ENCODE data around the gene CEP164.

Gene CEP164

DNA sequence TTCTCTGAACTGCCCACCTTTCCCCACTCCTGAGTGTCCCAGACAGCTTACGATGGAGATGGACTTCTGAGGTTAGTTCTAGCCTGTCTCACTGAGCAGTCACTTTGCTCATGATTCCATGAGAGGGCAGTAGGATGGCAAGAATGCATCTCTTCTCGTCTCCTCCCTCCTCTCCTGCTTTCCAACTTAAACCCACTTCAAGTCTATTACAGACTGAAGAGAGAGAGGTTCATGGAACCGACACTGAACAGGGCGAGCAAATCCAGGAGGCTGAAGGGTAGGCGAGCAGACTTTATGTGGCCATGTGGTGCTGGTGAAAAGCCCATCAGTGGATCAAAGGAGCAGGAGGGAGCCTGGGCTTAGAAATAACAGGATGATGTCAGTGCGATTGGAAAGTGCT is 38.6 kb downstream of the CEP164 start:
- Mint-ChIP-seq H3K27me3 (no peaks in the 10 kb centered on the region), H3K9me3 (no peaks in the 10 kb centered on the region), H3K4me1 (ENCODE audit: low read depth) (no peaks in the 10 kb centered on the region), H3K4me3 (no peak overlapping the region), H3K27ac (no peak overlapping the region), H3K36me3 (ENCODE audit: low read depth) (peaks cover 93% of the 10 kb centered on the region)
- no peak for DNase-seq

DNA sequence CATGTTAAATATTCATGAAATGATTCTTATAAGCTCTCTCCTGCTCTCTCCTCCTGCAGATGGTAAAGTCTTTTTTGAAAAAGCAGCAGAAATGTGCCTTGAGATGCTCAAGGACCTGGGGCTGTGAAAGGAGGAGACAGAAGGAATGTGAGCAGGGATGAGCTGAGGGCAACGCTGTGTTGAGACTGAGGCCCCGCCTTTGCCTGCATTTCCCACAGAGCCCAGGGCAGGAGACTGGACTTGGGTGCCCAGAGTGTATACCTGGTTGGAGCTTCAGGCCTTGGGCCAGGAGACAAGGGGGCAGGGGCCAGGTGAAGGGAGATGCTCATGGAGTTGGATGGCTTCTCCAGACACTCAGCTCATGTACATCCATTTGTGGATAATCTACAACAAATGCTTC is 39.2 kb downstream of the CEP164 start:
- no peaks in the 10 kb centered on the region for H3K4me1 Mint-ChIP-seq (ENCODE audit: low read depth)
- no peaks in the 10 kb centered on the region for H3K27me3 Mint-ChIP-seq
- H3K36me3 Mint-ChIP-seq (ENCODE audit: low read depth) = peaks cover 93% of the 10 kb centered on the region
- H3K9me3 Mint-ChIP-seq = no peaks in the 10 kb centered on the region
- no peak overlapping the region for H3K27ac Mint-ChIP-seq
- no peak overlapping the region for H3K4me3 Mint-ChIP-seq
- no peak for DNase-seq

DNA sequence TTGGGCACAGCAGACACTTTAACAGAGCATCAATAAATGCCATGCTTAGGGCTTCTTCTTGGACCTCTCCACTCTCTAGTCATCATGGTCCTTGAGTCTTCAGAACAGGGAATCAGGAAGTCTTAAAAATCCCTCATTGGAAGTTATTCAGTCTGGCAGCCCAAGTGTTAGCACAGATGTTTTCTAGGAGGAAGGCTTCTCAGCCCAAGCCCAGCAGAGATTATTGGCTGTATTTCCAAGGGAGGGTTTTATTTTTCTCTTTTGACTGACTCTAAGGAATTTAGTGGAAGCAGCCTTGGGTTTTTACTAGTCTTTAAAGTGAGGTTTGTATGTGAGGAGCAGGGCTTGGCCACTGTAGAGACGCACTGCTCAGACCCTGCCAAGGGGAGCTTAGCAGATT is 41.9 kb downstream of the CEP164 start:
- no peak for DNase-seq
- Mint-ChIP-seq H3K4me3 (no peak overlapping the region), H3K4me1 (ENCODE audit: low read depth) (no peaks in the 10 kb centered on the region), H3K27me3 (no peaks in the 10 kb centered on the region), H3K9me3 (no peaks in the 10 kb centered on the region), H3K36me3 (ENCODE audit: low read depth) (peaks cover 92% of the 10 kb centered on the region), H3K27ac (no peak overlapping the region)

DNA sequence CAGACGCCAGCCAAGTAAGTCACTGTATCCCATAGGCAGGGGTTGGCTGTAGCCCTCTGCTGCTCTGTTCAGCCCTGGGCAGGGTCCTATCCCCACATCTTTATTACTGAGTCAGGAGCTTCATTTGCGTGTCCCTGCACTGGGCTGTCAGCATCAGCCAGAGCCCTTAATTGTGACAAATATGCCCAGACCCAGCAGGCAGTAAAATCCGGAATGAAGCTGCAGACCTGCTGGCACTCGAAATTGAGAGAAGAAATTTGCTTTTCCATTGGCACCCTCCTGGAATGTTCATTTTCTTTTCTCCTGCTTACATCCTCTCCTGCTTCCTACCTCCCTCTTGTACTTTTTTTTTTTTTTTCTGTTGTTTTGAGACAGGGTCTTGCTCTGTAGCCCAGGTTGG is 43.8 kb downstream of the CEP164 start:
- H3K36me3 Mint-ChIP-seq (ENCODE audit: low read depth) = peaks cover 94% of the 10 kb centered on the region
- H3K4me3 Mint-ChIP-seq = no peak overlapping the region
- no peaks in the 10 kb centered on the region for H3K27me3 Mint-ChIP-seq
- H3K4me1 Mint-ChIP-seq (ENCODE audit: low read depth) = no peaks in the 10 kb centered on the region
- H3K27ac Mint-ChIP-seq = no peak overlapping the region
- no peak for DNase-seq
- H3K9me3 Mint-ChIP-seq = no peaks in the 10 kb centered on the region

DNA sequence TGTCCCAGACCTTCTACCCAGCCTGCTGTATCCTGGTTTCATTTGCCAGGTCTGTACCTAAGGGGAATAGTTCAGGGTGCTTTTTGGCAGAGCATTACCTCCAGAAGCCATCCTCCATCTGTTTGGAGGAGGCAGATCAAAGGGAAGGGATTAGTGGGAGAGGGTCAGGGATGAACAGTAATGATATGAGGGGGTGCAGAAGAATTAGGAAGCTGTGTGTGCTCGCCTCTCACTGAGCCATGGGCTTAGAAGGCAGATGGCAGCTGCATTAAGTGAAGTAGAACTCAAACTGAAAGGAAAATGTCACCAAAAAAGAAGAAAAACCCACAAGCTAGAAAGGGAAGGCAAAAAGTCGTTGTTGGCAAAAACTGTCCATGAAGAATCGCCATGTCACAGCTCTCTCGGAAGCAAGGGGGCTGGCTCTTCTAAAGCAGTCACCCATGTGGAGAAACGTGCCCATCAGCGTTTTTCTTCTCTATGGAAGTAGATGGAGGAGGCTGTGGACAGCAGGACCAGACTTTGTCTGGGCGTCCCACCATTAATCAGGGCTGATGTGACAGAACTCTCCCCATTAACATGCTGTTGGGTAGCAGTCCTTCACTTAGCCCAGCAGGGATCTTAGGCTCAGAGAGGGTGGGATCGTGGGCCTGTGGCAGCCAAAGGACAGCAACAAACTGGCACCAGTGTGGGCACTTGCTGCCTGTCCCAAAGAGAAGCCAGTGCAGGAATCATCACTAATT is 46.8 kb downstream of the CEP164 start:
- no peak overlapping the region for H3K27ac Mint-ChIP-seq
- H3K4me1 Mint-ChIP-seq (ENCODE audit: low read depth) = no peaks in the 10 kb centered on the region
- no peaks in the 10 kb centered on the region for H3K9me3 Mint-ChIP-seq
- no peaks in the 10 kb centered on the region for H3K27me3 Mint-ChIP-seq
- peaks cover 89% of the 10 kb centered on the region for H3K36me3 Mint-ChIP-seq (ENCODE audit: low read depth)
- DNase-seq = no peak
- H3K4me3 Mint-ChIP-seq = no peak overlapping the region

DNA sequence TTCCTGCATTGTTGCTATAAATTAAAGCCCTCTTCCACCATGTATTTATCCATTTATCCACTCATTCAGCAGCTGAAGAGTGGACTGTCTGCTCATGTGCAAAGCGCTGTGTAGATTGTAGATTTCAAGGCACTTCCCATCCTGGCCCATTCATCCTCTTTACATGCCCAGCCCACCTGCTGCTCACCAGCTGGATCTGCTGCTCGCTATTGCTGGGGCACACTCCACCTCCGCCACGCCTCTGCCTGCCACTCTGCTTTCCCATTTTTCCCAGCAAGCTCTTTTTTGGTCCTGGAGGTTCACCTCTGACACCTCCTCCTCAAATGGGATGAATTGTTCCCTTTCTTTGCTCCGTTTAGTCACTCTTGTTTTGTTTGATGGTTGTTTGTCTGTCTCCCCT is 48.3 kb downstream of the CEP164 start:
- Mint-ChIP-seq H3K9me3 (no peaks in the 10 kb centered on the region), H3K4me3 (no peak overlapping the region), H3K4me1 (ENCODE audit: low read depth) (no peaks in the 10 kb centered on the region), H3K36me3 (ENCODE audit: low read depth) (peaks cover 92% of the 10 kb centered on the region), H3K27ac (no peak overlapping the region), H3K27me3 (no peaks in the 10 kb centered on the region)
- DNase-seq = no peak

DNA sequence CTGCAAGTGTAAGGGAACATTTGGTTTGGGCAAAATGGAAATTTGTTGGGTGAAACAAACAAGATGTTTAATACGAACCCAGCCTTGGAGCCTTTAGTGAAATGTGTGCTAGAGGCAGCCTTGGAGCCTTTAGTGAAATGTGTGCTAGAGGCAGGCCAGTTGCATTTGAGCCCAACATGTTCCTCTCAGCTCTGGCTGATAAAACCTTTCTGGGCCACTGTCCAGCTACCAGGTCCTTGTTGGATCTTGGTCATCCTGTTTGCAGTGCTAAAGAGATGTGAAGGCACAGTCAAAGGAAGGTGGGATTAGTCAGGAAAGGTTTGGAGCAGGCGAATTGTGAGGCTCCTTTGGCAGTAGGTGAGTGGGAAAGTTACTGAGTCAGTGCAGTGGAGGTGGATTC is 48.9 kb downstream of the CEP164 start:
- Mint-ChIP-seq H3K9me3 (no peaks in the 10 kb centered on the region), H3K4me1 (ENCODE audit: low read depth) (no peaks in the 10 kb centered on the region), H3K36me3 (ENCODE audit: low read depth) (peaks cover 92% of the 10 kb centered on the region), H3K4me3 (no peak overlapping the region), H3K27ac (no peak overlapping the region), H3K27me3 (no peaks in the 10 kb centered on the region)
- DNase-seq = no peak

DNA sequence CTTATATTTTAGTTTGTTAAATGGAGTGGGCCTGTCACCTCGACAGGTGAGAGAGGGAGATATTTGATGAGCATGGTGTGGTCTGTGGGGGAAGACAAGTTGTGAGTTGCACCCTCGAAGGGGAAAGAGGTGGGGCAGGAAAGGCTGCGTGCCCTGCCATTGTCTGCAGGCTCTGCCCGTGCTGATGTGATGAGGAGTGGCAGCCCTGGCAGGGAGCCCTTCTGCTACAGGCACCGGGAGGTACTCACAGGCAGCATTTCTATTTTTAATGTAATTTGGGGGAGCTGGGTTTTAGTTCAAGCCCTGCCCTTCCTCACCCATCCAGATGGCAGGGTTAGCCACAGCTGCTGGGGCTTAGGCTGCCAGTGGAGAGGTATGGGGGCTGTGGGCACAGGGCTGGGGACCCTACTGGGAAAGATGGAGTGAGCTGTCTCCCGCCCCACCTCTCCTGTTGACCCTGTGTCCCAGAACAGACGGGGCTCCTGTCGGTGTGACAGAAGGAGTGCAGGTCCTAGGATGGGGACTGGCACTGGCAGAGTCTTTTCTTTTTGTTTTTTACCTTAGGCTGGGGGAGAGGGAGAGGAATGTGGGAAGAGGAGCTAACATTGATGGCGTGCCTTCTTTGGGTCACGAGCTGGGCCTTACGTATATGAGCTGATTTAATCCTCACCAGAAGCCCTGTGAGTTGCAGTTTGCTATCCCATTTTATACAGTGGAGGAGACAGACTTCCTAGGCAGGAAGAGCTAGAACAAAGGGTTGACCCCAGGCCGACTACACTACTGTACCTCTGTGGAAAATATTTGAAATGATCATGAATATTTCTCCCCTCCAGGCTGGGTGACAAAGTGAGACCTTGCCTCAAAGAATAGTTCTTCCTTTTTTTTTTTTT is 51.6 kb downstream of the CEP164 start:
- Mint-ChIP-seq H3K4me1 (ENCODE audit: low read depth) (no peaks in the 10 kb centered on the region), H3K4me3 (no peak overlapping the region), H3K27me3 (no peaks in the 10 kb centered on the region), H3K9me3 (no peaks in the 10 kb centered on the region), H3K27ac (no peak overlapping the region), H3K36me3 (ENCODE audit: low read depth) (peaks cover 94% of the 10 kb centered on the region)
- no peak for DNase-seq

DNA sequence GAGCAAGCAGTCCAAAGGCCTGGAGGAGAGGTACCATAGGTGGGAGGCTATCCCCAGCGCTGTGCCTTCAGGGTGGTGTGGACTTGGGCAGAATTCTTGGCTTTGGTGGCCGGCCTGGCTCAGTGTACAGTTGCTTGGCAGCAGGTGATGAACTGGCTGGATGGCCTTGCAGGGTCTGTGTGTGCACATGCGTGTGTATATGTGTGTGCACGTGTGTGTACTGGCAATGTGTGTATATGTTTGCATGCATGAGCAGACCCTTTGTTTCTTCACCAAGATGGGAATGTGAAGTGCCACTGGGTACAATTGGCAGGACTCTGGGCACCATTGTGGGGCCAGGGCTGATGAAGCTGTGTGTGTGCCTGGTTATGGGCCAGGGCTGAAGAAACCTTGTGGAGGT is 53.0 kb downstream of the CEP164 start:
- peaks cover 94% of the 10 kb centered on the region for H3K36me3 Mint-ChIP-seq (ENCODE audit: low read depth)
- DNase-seq = no peak
- no peaks in the 10 kb centered on the region for H3K27me3 Mint-ChIP-seq
- H3K4me3 Mint-ChIP-seq = no peak overlapping the region
- H3K4me1 Mint-ChIP-seq (ENCODE audit: low read depth) = no peaks in the 10 kb centered on the region
- no peak overlapping the region for H3K27ac Mint-ChIP-seq
- no peaks in the 10 kb centered on the region for H3K9me3 Mint-ChIP-seq

DNA sequence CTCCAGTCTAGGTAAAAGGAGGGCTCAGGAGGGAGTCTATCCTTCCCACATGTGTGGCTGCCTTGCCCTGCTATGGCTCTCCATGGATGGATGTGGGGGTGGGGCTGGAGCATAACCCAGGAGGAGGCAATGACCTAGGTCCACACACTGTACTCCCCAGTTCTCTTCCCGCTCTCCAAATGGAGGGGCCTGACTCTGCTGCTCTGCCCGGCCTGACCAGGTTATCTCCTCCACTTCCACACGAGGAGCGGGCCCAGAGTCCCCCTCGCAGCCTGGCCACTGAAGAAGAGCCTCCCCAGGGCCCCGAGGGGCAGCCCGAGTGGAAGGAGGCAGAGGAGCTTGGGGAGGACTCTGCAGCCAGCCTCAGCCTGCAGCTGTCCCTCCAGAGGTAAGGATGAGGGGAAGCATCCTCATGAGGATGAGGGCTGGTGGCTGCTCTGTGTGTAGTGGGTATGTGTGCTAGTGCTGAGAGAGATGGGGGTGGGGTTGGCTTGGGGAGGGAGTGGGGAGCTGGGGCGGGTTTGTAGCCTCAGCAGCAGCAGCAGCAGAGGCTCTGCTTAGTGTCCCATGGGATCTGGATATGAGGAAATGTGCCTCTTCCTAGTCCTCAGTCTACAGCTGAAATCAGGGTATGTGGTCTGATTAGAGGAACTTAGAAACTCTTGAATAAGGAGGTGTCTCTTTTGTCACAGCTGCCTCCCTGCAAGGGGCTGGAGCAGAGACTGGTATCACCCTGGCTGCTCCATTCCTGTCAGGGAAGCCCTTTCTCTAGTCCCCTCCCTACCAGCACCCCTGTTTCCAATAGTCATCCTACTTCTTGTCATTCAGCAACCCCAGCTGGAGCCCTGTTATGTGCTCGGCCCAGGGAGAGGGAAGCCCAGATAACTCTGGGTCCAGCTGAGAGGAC is 54.1 kb downstream of the CEP164 start:
- no peak overlapping the region for H3K4me3 Mint-ChIP-seq
- H3K27me3 Mint-ChIP-seq = no peaks in the 10 kb centered on the region
- peaks cover 92% of the 10 kb centered on the region for H3K36me3 Mint-ChIP-seq (ENCODE audit: low read depth)
- no peak overlapping the region for H3K27ac Mint-ChIP-seq
- no peaks in the 10 kb centered on the region for H3K4me1 Mint-ChIP-seq (ENCODE audit: low read depth)
- DNase-seq = no peak
- H3K9me3 Mint-ChIP-seq = no peaks in the 10 kb centered on the region

DNA sequence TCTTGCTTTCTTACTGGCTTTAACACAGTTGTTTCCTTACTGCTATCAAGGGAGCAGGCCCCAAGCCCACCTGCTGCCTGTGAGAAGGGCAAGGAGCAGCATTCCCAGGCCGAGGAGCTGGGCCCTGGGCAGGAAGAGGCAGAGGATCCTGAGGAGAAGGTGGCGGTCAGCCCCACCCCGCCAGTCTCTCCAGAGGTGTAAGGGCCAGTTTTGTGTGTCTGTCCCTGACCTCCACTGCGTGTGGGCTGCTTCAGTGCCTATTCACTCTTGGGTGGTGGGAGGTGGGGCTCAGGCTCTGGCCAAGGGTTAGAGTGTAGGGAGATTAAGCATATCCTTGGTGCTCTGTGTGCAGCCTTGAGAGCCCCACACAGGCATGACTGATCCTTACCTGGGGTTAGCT is 55.1 kb downstream of the CEP164 start:
- H3K9me3 Mint-ChIP-seq = no peaks in the 10 kb centered on the region
- peaks cover 89% of the 10 kb centered on the region for H3K36me3 Mint-ChIP-seq (ENCODE audit: low read depth)
- H3K4me3 Mint-ChIP-seq = no peak overlapping the region
- H3K4me1 Mint-ChIP-seq (ENCODE audit: low read depth) = no peaks in the 10 kb centered on the region
- H3K27me3 Mint-ChIP-seq = no peaks in the 10 kb centered on the region
- no peak for DNase-seq
- H3K27ac Mint-ChIP-seq = no peak overlapping the region

DNA sequence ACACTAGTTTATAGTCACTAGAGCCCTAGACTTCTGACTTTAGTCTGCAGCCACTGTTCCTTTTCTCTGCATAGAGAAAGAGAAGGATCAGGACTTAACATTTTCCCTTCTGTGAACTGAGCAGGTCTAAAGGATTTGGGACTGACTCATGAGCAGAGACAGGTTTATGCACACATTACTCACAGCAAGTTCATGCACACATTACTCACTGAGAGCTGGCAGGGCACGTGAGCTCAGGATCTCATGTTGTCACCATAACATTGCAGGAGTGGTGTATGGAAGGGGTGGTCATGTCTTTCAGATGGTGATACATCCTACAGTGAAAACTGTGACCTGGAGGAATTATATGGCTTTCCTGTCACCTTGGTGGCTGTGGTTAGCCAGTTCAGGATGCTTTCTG is 56.4 kb downstream of the CEP164 start:
- Mint-ChIP-seq H3K36me3 (ENCODE audit: low read depth) (peaks cover 86% of the 10 kb centered on the region), H3K4me1 (ENCODE audit: low read depth) (no peaks in the 10 kb centered on the region), H3K9me3 (no peaks in the 10 kb centered on the region), H3K4me3 (no peak overlapping the region), H3K27me3 (no peaks in the 10 kb centered on the region), H3K27ac (no peak overlapping the region)
- DNase-seq = no peak

DNA sequence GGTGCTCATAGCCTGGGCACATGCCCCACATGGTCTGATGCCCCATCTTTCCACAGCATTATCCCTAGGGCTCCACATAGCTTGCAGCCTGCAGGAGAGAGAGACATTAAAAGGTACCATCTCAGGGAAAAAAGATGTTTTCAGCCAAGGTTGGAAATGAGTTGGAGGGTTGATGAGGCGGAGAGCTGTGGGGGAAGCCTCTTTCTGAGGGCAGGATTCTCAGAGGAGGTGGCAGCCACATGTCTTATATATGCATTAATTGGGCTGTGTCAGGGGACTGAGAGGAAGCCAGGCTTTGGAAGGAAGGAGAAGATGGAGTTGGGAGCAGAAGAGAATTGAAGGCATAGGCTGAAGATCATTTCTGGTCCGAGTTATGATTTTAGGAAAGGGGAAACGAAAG is 57.8 kb downstream of the CEP164 start:
- Mint-ChIP-seq H3K4me1 (ENCODE audit: low read depth) (no peaks in the 10 kb centered on the region), H3K27me3 (no peaks in the 10 kb centered on the region), H3K27ac (no peak overlapping the region), H3K4me3 (no peak overlapping the region), H3K9me3 (no peaks in the 10 kb centered on the region), H3K36me3 (ENCODE audit: low read depth) (peaks cover 82% of the 10 kb centered on the region)
- DNase-seq = no peak

DNA sequence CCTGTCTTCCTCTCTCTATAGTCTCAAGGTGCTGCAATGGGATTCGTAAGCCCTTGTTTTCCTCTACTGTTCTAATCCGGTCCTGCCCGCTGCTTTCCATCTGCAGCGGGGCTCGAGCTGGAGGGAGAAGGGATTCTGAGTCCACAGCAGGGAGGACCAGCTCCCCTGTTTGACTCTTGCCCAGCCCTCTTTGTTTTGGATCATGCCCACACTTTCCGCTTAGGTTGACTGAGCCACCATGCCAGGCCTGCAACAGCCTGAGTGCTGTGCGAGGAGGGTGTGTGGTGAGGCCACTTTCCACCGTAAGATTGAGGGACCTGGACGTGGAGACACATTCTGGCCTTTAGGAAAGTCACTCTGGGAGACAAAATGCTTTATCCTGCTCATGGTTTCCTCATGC is 58.3 kb downstream of the CEP164 start:
- no peaks in the 10 kb centered on the region for H3K9me3 Mint-ChIP-seq
- no peak for DNase-seq
- no peak overlapping the region for H3K4me3 Mint-ChIP-seq
- H3K36me3 Mint-ChIP-seq (ENCODE audit: low read depth) = peaks cover 82% of the 10 kb centered on the region
- no peak overlapping the region for H3K27ac Mint-ChIP-seq
- H3K27me3 Mint-ChIP-seq = no peaks in the 10 kb centered on the region
- no peaks in the 10 kb centered on the region for H3K4me1 Mint-ChIP-seq (ENCODE audit: low read depth)

Measured in activated T-cell treated with anti-CD3 and anti-CD28 coated beads, Interleukin-2, amount 50 U/mL, for 24 hours (primary cell).